ENCODE measurements around the gene CA11. TPM values are rescaled to one million over a fixed set of nuclear protein-coding genes. Genes with fewer than 3 reads are reported as not detected.

The CA11 gene
- total RNA-seq, 1 donor from 2014 or later, result 4.4 TPM

- intact Hi-C loops (cut with micrococcal nuclease), result no loop called here
Measured at GRCh38 chr19:48616041-48616436, 29.9 kb downstream of the CA11 start.

- intact Hi-C loops (cut with micrococcal nuclease), result no loop called here
Measured at GRCh38 chr19:48615231-48616040, 30.6 kb downstream of the CA11 start.

GRCh38 chr19:48614436-48615230 is 31.4 kb downstream of the CA11 start, which contains the start of gene FAM83E:
TSS of gene FAM83E (minus strand) at chr19:48615076. CDS start at chr19:48613372, 1,704 bp downstream.
- intact Hi-C loops (cut with micrococcal nuclease), result no loop called here

GRCh38 chr19:48613852-48614435 is 32.0 kb downstream of the CA11 start:
- intact Hi-C loops (cut with micrococcal nuclease), result no loop called here

GRCh38 chr19:48613024-48613851 is 32.7 kb downstream of the CA11 start:
- intact Hi-C loops (cut with micrococcal nuclease), result no loop called here

GRCh38 chr19:48611872-48612271 is 34.1 kb downstream of the CA11 start:
- intact Hi-C loops (cut with micrococcal nuclease), result no loop called here

GRCh38 chr19:48609571-48610108 is 36.3 kb downstream of the CA11 start:
- intact Hi-C loops (cut with micrococcal nuclease), result no loop called here

GRCh38 chr19:48608798-48609263 is 37.2 kb downstream of the CA11 start:
- intact Hi-C loops (cut with micrococcal nuclease), result no loop called here

- intact Hi-C loops (cut with micrococcal nuclease), result no loop called here
Measured at GRCh38 chr19:48607359-48607755, 38.6 kb downstream of the CA11 start.

GRCh38 chr19:48606463-48607358 is 39.3 kb downstream of the CA11 start, which contains the start of gene SPACA4:
TSS of gene SPACA4 (plus strand) at chr19:48606742. CDS start at chr19:48606979, 237 bp downstream.
- intact Hi-C loops (cut with micrococcal nuclease), result no loop called here

- intact Hi-C loops (cut with micrococcal nuclease), result no loop called here
Measured at GRCh38 chr19:48603850-48604249, 42.1 kb downstream of the CA11 start.

- intact Hi-C loops (cut with micrococcal nuclease), result no loop called here
Measured at GRCh38 chr19:48603449-48603848, 42.5 kb downstream of the CA11 start.

GRCh38 chr19:48603001-48603400 is 43.0 kb downstream of the CA11 start:
- intact Hi-C loops (cut with micrococcal nuclease), result no loop called here

- intact Hi-C loops (cut with micrococcal nuclease), result no loop called here
Measured at GRCh38 chr19:48600679-48601417, 45.1 kb downstream of the CA11 start.

GRCh38 chr19:48598996-48599700 is 46.8 kb downstream of the CA11 start:
- intact Hi-C loops (cut with micrococcal nuclease), result no loop called here

GRCh38 chr19:48596679-48597465 is 49.1 kb downstream of the CA11 start:
- intact Hi-C loops (cut with micrococcal nuclease), result no loop called here

- intact Hi-C loops (cut with micrococcal nuclease), result no loop called here
Measured at GRCh38 chr19:48596237-48596636, 49.8 kb downstream of the CA11 start.

All from T-helper 2 cell treated with Interferon-gamma antibody and Interleukin-4, amounts not matched to agents 100 ng/mL and 5 ng/mL, for 36 hours (primary cell).